ENCODE data around the gene REEP2. TPM values are rescaled to one million over a fixed set of nuclear protein-coding genes. Genes with fewer than 3 reads are reported as not detected.
"Not testable (repeated sequence)": the region's sequence is repeated elsewhere in the genome, so short reads cannot be mapped to it uniquely, and the experiment has no call there.

REEP2 gene
- polyA plus RNA-seq, 4 donors = 8.6 to 13.1 (median 12.3) TPM

GRCh38 chr5:138465261-138466124, 26.6 kb downstream of the REEP2 start, which contains the start of gene EGR1:
Gene EGR1, plus strand, starts transcription at chr5:138465479. Its CDS starts 283 bp downstream, at chr5:138465762.
- peak in 3 of 4 donors; percentile 85 to 92 (median 92) for DNase-seq (ENCODE audit: low read depth in 4 of 4, low spot score in 2 of 4)

DNA sequence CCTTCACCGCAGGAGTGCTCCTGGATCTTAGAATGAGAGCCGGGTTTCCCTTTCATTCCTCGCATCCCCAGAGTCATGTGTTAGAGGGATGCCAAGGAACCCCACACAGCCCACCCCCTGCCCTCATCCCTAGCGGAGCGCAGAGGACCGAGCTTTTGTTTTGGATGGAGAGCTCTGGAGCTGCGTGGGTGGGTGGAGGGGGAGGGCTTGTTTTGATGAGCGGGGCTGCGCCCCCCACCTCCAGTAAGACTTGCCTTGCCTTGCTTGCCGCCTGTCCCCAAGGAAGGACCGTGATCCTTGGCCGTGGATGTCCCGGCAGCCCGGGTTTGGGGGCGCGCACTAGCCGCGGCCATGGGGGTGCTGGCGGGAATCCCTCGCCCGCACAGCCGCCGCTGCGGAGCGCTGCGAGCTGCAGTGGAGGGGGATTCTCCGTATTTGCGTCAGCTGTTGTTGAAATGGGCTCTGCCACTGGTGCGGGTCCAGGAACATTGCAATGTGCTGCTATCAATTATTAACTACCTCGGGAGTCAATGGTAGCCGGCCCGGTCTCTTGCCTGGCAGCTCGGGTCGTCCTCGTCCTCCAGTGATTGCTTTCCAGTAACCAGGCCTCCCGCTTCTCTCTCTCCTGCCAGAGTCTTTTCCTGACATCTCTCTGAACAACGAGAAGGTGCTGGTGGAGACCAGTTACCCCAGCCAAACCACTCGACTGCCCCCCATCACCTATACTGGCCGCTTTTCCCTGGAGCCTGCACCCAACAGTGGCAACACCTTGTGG, 27.5 kb downstream of the REEP2 start:
- DNase-seq (ENCODE audit: low read depth in 4 of 4, low spot score in 2 of 4) = no peak

DNA sequence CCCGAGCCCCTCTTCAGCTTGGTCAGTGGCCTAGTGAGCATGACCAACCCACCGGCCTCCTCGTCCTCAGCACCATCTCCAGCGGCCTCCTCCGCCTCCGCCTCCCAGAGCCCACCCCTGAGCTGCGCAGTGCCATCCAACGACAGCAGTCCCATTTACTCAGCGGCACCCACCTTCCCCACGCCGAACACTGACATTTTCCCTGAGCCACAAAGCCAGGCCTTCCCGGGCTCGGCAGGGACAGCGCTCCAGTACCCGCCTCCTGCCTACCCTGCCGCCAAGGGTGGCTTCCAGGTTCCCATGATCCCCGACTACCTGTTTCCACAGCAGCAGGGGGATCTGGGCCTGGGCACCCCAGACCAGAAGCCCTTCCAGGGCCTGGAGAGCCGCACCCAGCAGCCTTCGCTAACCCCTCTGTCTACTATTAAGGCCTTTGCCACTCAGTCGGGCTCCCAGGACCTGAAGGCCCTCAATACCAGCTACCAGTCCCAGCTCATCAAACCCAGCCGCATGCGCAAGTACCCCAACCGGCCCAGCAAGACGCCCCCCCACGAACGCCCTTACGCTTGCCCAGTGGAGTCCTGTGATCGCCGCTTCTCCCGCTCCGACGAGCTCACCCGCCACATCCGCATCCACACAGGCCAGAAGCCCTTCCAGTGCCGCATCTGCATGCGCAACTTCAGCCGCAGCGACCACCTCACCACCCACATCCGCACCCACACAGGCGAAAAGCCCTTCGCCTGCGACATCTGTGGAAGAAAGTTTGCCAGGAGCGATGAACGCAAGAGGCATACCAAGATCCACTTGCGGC, 28.2 kb downstream of the REEP2 start:
- no peak for DNase-seq (ENCODE audit: low read depth in 4 of 4, low spot score in 2 of 4)

- no peak for DNase-seq (ENCODE audit: low read depth in 4 of 4, low spot score in 2 of 4)
Observed at GRCh38 chr5:138467711-138468132, 28.9 kb downstream of the REEP2 start.

DNA sequence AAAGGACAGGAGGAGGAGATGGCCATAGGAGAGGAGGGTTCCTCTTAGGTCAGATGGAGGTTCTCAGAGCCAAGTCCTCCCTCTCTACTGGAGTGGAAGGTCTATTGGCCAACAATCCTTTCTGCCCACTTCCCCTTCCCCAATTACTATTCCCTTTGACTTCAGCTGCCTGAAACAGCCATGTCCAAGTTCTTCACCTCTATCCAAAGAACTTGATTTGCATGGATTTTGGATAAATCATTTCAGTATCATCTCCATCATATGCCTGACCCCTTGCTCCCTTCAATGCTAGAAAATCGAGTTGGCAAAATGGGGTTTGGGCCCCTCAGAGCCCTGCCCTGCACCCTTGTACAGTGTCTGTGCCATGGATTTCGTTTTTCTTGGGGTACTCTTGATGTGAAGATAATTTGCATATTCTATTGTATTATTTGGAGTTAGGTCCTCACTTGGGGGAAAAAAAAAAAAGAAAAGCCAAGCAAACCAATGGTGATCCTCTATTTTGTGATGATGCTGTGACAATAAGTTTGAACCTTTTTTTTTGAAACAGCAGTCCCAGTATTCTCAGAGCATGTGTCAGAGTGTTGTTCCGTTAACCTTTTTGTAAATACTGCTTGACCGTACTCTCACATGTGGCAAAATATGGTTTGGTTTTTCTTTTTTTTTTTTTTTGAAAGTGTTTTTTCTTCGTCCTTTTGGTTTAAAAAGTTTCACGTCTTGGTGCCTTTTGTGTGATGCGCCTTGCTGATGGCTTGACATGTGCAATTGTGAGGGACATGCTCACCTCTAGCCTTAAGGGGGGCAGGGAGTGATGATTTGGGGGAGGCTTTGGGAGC, 29.5 kb downstream of the REEP2 start:
- no peak for DNase-seq (ENCODE audit: low read depth in 4 of 4, low spot score in 2 of 4)

- no peak for DNase-seq (ENCODE audit: low read depth in 4 of 4, low spot score in 2 of 4)
Observed at GRCh38 chr5:138468966-138469539, 30.2 kb downstream of the REEP2 start.

DNA sequence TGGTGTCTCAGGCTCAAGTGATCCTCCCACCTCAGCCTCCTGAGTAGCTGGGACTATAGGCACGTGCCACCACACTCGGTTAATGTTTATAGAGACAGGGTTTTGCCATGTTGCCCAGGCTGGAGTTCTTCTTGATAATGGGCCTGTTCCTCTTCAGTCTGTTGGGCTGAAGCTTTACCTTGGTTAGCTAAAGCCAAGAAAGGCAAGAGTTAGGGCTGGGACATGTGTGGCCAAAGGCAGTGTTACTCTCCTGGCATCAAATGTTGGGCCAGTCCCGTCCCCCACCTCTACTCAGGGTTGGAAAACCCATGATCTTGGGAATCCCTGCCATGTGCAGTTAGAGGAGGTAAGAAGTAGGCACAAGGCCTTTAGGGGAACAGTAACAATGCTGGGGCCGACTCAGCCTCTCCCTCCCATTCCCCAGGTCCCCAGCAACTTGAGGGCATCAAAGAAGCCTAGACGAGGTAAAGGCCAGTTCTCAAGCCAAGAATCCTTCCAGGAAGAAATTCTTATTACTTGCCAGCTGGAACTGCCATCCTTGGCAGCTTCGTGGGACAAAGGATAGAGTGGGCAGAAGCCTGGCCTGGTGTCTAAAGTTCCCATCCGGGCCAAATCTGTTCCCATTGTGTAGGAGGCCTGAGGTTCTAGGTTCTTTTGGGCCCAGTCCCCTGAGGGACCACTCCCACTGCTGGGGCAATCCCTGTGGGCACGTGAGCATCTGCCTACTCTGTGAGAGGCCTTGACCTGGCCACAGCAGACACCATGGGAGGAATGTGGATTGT, 30.9 kb downstream of the REEP2 start:
- DNase-seq (ENCODE audit: low read depth in 4 of 4, low spot score in 2 of 4) = no peak

GRCh38 chr5:138470322-138471051, 31.6 kb downstream of the REEP2 start:
- no peak for DNase-seq (ENCODE audit: low read depth in 4 of 4, low spot score in 2 of 4)

- no peak for DNase-seq (ENCODE audit: low read depth in 4 of 4, low spot score in 2 of 4)
Observed at GRCh38 chr5:138471052-138471361, 32.1 kb downstream of the REEP2 start.

DNA sequence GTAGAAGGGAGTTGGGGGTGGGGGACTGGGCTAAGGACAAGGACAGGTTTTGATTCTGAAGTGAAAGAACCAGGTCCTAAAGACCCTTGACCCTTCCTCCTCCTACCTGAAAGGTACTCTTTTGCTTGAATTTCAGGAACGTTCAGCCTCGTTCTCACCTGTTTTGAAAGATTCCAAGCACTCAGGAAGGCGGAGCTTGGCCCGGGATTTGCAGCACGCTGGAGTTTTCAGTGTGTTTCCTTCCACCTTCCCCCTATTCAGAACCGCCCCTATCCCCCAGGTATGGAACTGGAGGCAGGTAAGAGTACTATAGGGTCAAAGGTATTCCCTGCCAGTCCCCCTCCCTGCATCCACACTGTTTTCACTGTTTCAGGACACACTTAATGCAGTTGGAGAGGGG, 33.5 kb downstream of the REEP2 start:
- no peak for DNase-seq (ENCODE audit: low read depth in 4 of 4, low spot score in 2 of 4)

- not testable (repeated sequence) for DNase-seq (ENCODE audit: low read depth in 4 of 4, low spot score in 2 of 4)
Observed at GRCh38 chr5:138473151-138473550, 34.3 kb downstream of the REEP2 start.

DNA sequence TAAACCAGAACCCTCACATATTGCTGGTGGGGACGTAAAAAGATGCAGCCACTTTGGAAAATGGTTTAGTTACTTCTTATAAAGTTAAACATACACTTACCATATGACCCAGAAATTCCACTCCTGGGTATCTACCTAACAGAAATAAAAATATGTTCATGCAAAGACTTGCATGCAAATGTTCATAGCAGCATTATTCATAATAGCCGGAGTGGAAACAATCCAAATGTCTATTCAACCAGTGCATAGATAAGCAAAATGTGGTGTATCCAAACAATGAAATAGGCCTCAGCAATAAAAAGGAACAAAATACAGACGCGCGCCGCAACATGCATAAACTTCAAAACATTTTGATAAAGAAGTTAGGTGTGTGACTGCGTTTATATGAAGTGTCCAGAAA, 38.1 kb downstream of the REEP2 start:
- DNase-seq (ENCODE audit: low read depth in 4 of 4, low spot score in 2 of 4) = no peak

GRCh38 chr5:138482638-138483037, 43.8 kb downstream of the REEP2 start:
- DNase-seq (ENCODE audit: low read depth in 4 of 4, low spot score in 2 of 4) = no peak

DNA sequence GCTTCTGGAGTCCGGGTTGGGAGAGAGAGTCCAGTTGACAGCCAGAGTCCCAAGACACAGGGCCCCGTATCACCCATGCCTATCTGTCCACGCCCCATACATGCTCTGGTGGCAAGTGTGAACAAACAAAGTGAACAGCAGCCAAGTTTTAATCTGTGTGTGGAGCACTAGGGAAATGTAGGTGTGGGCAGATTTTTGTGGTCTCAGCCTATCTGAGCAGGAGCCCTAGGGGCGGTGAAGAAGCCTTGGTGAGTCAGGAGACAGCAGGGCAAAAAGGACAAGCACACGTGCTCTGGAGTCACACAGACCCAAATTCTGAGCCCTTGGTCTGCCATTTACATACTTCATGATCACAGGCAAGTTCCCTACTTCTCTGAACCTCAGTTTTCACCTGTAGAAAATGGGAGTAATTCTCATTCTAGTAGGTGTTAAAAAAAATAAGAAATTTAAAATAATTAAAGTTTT, 49.7 kb downstream of the REEP2 start:
- DNase-seq (ENCODE audit: low read depth in 4 of 4, low spot score in 2 of 4) = no peak

DNA sequence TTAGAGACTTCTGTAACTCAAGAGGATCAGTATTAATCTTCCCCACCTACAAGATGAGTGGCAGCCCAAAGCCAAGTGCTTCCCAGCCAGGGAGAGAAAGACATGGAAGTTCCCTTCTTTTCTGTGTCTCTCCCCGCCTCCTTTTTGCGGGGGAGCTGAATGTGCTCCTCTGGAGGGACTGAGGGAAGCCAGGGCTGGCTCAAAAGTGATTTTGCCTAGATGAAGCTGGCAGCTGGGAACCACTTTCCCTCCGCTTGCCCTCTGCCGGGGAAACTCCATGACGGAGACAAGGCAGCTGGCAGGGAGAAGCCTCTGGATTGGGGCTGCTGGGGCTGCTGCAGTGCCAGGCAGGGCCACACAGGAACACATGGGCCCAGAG, 50.8 kb downstream of the REEP2 start:
- DNase-seq (ENCODE audit: low read depth in 4 of 4, low spot score in 2 of 4) = no peak

GRCh38 chr5:138490648-138491283, 51.9 kb downstream of the REEP2 start:
- DNase-seq (ENCODE audit: low read depth in 4 of 4, low spot score in 2 of 4) = no peak

DNA sequence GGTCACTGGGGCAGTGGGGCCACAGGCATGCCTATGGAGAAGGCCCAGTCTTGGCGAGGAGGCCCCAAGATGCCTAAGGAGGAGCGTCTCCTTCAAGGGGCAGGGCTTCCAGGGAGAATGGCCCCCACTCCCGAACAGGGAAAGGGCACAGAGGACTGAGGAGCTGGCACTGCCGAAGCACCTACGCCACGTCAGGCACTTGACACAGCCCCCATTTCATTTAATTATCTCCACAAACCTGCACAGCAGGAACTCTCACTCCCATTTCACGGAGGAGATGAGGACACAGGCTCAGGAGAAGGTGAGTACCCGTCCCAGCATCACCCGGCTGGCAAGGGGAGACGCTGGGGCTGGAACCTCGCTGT, 52.4 kb downstream of the REEP2 start:
- DNase-seq (ENCODE audit: low read depth in 4 of 4, low spot score in 2 of 4) = no peak

Data from left renal cortex interstitium (tissue), 4 donors.